HG02678 (cell line): ENCODE measurements around the gene TAS1R1.

Experiments
- ATAC-seq: cut with Tn5 transposase; IDR thresholded peaks from one replicate; pipeline ENCODE4 v1.9.1; 2021; ENCODE audit warnings: mild to moderate bottlenecking, moderate library complexity; ENCODE audit not compliant: unreplicated experiment

The TAS1R1 gene

GRCh38 chr1:6570100-6570499 lies 15.0 kb downstream of the TAS1R1 start:
- no peak for ATAC-seq

- no peak for ATAC-seq
These were observed 15.9 kb downstream of the TAS1R1 start for GRCh38 chr1:6570987-6571386.

- no peak for ATAC-seq
These were observed 17.7 kb downstream of the TAS1R1 start for GRCh38 chr1:6572653-6573383.

DNA sequence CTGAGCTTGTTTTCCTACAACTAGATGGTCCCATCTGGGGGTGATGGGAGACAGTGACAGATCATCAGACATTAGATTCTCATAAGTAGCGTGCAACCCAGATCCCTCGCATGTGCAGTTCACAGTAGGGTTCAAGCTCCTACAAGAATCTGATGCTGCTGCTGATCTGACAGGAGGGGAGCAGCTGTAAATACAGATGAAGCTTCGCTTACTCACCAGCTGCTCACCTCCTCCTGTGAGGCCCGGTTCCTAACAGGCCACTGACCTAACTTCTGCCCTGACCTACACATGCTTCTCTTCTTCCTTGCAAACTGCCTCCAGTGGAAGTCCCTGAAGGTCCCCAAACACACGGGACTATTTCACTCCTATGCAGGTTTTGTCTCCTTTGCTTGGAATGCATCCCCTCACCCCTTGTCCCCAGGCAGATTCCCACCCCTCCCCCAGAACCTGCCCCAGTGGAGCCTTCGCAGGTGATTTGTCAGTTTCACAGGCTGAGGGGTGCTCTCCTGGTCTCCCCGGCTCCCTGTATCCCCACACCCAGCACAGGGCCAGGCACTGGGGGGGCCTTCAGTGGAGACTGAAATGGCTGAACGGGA lies 19.0 kb downstream of the TAS1R1 start:
- no peak for ATAC-seq

- no peak for ATAC-seq
These were observed 19.7 kb downstream of the TAS1R1 start for GRCh38 chr1:6574818-6575217.

GRCh38 chr1:6577831-6578525 lies 22.9 kb downstream of the TAS1R1 start:
- no peak for ATAC-seq

- ATAC-seq: no peak
These were observed 23.7 kb downstream of the TAS1R1 start for GRCh38 chr1:6578624-6579373.

DNA sequence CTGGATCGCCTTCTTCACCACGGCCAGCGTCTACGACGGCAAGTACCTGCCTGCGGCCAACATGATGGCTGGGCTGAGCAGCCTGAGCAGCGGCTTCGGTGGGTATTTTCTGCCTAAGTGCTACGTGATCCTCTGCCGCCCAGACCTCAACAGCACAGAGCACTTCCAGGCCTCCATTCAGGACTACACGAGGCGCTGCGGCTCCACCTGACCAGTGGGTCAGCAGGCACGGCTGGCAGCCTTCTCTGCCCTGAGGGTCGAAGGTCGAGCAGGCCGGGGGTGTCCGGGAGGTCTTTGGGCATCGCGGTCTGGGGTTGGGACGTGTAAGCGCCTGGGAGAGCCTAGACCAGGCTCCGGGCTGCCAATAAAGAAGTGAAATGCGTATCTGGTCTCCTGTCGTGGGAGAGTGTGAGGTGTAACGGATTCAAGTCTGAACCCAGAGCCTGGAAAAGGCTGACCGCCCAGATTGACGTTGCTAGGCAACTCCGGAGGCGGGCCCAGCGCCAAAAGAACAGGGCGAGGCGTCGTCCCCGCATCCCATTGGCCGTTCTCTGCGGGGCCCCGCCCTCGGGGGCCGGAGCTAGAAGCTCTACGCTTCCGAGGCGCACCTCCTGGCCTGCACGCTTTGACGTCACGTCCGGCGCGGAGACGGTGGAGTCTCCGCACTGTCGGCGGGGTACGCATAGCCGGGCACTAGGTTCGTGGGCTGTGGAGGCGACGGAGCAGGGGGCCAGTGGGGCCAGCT lies 24.4 kb downstream of the TAS1R1 start, which contains the start of gene ZBTB48:
Gene ZBTB48, plus strand, starts transcription at position 621 of the 745 bp plus-strand sequence. CDS start 616 bp downstream, outside the sequence.
- ATAC-seq: peak; percentile 96

GRCh38 chr1:6580119-6580592 lies 25.0 kb downstream of the TAS1R1 start:
- ATAC-seq: no peak

GRCh38 chr1:6580593-6581409 lies 25.7 kb downstream of the TAS1R1 start:
- ATAC-seq: no peak

- no peak for ATAC-seq
These were observed 26.6 kb downstream of the TAS1R1 start for GRCh38 chr1:6581561-6582305.

DNA sequence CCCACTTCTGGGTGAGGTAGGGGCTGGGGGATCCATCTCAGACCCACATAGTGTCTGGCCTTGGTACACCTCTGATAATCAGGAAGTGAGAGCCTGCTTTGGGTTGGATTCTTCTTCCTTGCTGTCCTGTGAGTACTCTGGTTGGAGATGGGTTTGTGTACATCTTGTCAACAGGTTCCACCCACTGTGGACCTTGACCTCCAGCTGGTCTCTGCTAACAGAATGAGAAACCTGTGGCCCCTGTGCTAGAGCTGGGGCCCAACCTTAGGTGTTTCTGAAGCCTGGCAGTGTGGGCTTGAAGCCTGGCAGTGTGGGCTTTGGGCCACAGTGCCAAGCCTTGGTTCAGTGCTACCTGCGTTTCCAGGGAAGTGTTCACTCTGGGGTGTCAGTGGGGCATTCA lies 27.3 kb downstream of the TAS1R1 start:
- ATAC-seq: no peak

DNA sequence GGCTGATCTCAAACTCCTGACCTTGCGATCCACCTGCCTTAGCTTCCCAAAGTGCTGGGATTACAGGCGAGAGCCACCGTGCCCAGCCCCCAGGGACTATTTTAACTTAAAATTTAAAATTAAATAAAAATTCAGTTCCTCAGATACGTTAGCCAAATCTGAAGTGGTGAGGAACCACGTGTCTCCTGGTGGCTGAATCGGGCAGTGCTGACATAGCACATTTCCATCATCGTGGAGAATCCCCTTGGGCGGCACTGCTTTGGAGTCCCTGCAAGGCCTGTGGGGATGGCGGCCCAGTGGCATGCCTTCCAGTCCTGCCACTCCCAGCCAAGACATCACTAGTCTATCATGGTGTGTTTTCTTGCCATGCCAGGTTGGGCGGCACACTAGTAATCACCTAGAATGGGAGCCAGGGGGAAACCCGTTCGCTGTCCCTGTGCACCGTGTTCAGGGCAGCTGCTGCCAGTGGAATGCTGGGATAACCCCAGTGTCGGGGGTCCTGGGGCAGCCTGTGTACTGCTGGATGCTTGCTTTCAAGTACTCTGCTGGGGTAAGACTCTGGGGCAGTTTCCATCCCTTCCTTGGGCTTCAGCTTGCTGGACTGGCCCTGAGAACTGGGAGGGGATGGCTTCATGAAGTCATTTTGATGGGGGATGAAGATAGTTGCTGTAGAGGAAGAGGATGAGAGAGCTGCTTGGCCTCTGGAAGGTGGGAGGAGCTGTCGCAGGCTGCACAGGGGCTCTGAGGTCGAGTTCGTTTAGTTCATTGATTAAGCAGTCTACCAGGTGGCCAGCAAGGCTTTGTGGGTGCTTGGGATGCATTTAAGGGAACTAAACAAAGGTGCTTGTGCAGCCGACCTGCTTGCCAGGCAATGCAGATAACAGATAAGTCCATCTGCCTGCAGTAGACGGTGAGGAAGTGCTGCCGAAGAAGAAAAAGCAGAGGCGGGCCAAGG lies 29.3 kb downstream of the TAS1R1 start:
- ATAC-seq: no peak

DNA sequence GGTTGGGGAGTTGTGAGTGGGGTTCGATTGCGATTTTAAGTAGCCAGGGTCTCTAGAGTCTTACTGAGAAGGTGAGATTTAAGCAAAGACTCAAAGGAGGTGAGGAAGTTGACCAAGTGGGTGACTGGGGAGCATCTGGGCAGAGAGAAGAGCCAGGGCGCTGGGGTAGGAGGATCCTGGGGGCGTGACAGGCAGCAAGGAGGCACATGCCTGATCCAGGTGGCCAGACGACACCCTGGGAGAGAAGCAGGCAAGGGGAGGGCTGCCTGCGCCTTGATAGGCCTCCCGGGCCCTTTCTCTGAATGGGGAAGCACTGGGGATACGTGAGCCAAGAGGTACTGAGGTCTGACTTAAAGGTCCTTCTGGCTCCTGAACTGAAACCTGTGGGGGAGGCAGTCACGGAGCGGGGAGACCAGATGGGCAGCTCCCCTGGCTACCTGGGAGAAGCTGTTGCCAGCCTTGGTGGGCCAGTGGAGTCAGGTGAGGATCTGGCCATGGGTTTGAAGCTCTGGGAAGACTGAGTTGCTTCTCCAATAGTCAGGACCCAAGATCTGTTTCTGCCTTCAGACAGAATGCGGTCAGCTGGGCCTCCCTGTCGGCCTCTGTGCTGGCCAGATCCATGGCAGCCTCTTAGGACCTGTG lies 30.1 kb downstream of the TAS1R1 start:
- no peak for ATAC-seq

GRCh38 chr1:6585841-6586240 lies 30.7 kb downstream of the TAS1R1 start:
- ATAC-seq: no peak

DNA sequence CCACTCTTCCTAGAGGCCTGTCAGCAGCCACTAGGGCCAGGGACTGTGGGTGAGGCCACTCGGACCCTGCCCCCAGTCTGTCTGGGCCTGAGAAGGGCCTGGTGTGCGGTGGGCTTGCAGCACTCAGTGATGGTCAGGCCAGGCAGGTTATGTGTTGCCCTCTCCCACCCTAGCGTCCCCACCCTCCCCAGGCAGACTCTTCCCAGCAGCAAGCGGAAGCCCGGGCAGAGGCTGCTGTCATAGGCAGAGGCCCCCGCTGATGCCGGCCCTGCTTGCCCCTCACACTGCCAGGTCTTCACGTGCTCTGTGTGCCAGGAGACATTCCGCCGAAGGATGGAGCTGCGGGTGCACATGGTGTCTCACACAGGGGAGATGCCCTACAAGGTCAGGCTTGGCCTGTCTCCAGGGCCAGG lies 31.3 kb downstream of the TAS1R1 start:
- no peak for ATAC-seq
